ENCODE data around the gene KYNU.
"Not testable (repeated sequence)": the region's sequence is repeated elsewhere in the genome, so short reads cannot be mapped to it uniquely, and the experiment has no call there.

Gene KYNU

GRCh38 chr2:143034292-143035074 is 157.0 kb downstream of the KYNU start:
- peak; percentile 42 for DNase-seq

DNA sequence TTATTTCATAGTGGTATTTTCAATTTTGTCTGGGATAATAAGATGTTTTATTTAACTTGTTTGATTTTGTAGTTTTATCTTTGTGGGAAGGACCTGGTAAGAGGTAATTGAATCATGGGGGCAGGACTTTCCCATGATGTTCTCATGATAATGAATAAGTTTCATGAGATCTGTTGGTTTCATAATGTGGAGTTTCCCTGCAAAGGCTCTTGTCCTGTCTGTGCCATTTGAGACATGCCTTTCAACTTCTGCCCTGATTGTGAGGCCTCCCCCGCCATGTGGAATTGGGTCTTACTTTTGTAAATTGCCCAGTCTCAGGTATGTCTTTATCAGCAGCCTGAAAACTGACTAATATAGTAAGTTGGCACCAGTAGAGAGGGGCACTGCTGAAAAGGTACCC is 174.0 kb downstream of the KYNU start:
- no peak for DNase-seq

- DNase-seq = not testable (repeated sequence)
Observed at GRCh38 chr2:143053437-143053836, 176.0 kb downstream of the KYNU start.

DNA sequence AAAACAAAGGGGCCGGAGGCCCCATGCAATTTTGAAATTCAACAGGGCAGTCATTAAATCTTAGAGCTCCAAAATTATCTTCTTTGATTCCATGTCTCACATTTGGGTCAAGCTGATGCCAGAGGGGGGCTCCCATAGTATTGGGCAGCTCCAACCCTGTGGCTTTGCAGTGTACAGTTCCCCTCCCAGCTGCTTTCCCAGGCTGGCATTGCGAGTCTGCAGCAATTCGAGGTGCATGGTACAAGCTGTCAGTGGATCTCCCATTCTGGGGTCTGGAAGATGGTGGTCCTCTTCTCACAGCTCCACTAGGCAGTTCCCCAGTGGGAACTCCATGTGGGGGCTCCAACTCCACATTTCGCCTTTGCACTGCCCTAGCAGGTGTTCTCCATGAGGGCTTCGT is 179.1 kb downstream of the KYNU start:
- DNase-seq = no peak

GRCh38 chr2:143058851-143059250 is 181.4 kb downstream of the KYNU start:
- DNase-seq = no peak

- DNase-seq = no peak
Observed at GRCh38 chr2:143063612-143064200, 186.2 kb downstream of the KYNU start.

DNA sequence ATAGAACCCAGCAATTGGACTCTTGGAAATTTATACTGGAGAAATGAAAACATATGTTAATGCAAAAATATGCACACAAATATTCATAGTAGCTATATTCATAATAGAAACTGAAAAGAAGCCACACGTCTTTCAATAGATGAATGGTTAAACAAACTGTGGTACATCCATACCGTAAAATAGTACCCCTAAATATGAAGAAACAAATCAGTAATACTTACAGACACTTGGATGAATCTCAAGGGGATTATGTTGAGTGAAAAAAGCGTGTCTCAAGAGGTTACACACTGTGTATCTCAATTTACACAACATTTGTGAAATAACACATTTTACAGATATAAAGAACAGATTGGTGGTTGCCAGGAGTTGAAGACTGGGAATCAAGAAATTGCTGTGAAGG is 190.6 kb downstream of the KYNU start:
- no peak for DNase-seq

DNA sequence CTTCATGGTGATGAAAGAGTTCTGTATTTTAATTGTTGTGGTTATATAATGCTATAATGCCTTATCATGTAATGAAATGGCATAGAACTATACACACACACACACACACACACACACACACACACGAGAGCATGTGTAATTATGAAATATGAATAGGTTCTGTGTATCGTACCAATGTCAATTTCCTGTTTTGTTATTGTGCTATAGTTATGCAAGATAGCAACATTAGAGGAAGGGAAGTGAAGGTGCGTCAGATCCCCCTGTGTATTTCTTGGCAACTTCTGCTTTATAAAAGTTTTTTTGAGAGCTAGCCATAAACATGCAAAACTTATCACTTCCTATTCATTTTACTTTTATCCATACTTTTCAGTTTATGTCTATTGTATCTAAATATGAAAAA is 191.0 kb downstream of the KYNU start:
- no peak for DNase-seq

GRCh38 chr2:143070704-143071103 is 193.2 kb downstream of the KYNU start:
- no peak for DNase-seq

- DNase-seq = no peak
Observed at GRCh38 chr2:143071185-143071876, 193.9 kb downstream of the KYNU start.

- DNase-seq = not testable (repeated sequence)
Observed at GRCh38 chr2:143074913-143075312, 197.4 kb downstream of the KYNU start.

DNA sequence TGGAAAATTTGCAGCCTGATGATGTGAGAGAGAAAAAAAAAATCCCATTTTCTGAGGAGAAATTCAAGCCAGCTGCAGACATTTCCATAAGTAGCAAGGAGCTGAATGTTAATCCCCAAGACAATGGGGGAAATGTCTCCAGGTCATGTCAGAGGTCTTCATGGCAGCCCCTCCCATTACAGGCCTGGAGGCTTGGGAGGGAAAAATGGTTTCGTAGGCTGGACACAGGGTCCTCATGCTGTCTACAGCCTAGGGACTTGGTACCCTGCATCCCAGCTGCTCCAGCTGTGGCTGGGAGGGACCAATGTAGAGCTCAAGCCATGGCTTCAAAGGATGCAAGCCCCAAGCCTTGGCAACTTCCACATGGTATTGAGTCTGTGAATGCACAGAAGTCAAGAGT is 198.2 kb downstream of the KYNU start:
- DNase-seq = no peak

GRCh38 chr2:143078104-143078503 is 200.6 kb downstream of the KYNU start:
- no peak for DNase-seq

GRCh38 chr2:143081616-143082015 is 204.2 kb downstream of the KYNU start:
- no peak for DNase-seq

GRCh38 chr2:143083636-143084035 is 206.2 kb downstream of the KYNU start:
- DNase-seq = no peak

- no peak for DNase-seq
Observed at GRCh38 chr2:143084462-143084861, 207.0 kb downstream of the KYNU start.

GRCh38 chr2:143085125-143085784 is 207.8 kb downstream of the KYNU start:
- DNase-seq = no peak

DNA sequence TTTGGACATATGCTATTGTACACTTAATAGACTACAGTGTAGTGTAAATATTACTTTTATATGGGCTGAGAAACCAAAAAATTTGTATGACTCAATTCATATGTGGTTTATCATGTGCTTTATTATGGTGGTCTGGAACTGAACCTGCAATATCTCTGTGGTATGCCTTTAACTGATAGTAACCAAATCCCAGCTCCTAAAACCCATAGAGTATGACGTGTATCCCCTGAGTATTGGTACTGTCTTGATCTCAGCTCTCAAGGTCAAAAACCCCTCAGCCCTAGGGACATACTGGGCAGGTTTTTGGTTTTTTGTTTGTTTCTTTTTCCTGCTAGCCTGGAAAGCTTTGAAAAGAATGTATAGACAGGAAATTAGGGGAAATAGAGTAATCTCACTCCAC is 209.6 kb downstream of the KYNU start:
- no peak for DNase-seq

- DNase-seq = no peak
Observed at GRCh38 chr2:143088388-143088787, 210.9 kb downstream of the KYNU start.

GRCh38 chr2:143089520-143089919 is 212.1 kb downstream of the KYNU start:
- DNase-seq = not testable (repeated sequence)

Data from activated CD4-positive, alpha-beta T cell treated with anti-CD3 and anti-CD28 coated beads, Interleukin-2, amount 50 U/mL, for 1 hour (primary cell).